Thoracic aorta (tissue), 2 donors: Measurements from ENCODE around the gene CD84. TPM values are rescaled to one million over a fixed set of nuclear protein-coding genes. Genes with fewer than 3 reads are reported as not detected.

Experiments
- ATAC-seq: fragments of 150-250 bp; one replicate; pipeline ENCODE4 v1.8.0; 2017; ENCODE audit warnings: low read depth; ENCODE audit not compliant: insufficient number of reproducible peaks, low FRiP score
- DNase-seq: peaks from one replicate; pipeline ENCODE4 v3.0.0-alpha.2; 2020; ENCODE audit warnings: low spot score
- H3K27ac ChIP-seq, 2 donors: fragments of 200-600 bp; sonication (generic); 1 replicate in 1 of 2; 2 replicates in 1 of 2; pipeline ENCODE4 v1.5.1; 2016; ENCODE audit warnings: mild to moderate bottlenecking in 2 of 2, moderate library complexity in 2 of 2
- H3K27me3 ChIP-seq: fragments of 200-600 bp; sonication (generic); replicated peaks from 2 replicates; pipeline ENCODE4 v1.6.0; 2016; ENCODE audit warnings: mild to moderate bottlenecking; ENCODE audit not compliant: insufficient read depth
- H3K36me3 ChIP-seq: fragments of 200-600 bp; sonication (generic); one replicate; pipeline ENCODE4 v1.5.1; 2016
- H3K4me1 ChIP-seq, 2 donors: fragments of 200-600 bp; sonication (generic); 1 replicate in 1 of 2; 2 replicates in 1 of 2; pipeline versions ENCODE4 v1.5.1 to v1.6.0; 2016; ENCODE audit warnings: low read depth in 2 of 2, mild to moderate bottlenecking in 1 of 2; ENCODE audit not compliant: control insufficient read depth in 1 of 2
- H3K4me3 ChIP-seq: fragments of 200-600 bp; sonication (generic); 2 replicates; pipeline ENCODE4 v1.5.1; 2016; ENCODE audit warnings: mild to moderate bottlenecking
- H3K9me3 ChIP-seq: fragments of 200-600 bp; sonication (generic); 2 replicates; pipeline ENCODE4 v1.5.1; 2016
- total RNA-seq, 2 donors: library from RNA; depleted of rRNA; stranded (reverse); fragments of >200 nt; gene quantifications; one replicate each; pipeline versions ENCODE4 v1.1.0 to v1.2.3, GENCODE V29; 2016
- TF ChIP-seq, protein P1 (sequence below): fragments of 200-600 bp; sonication (generic); IDR thresholded peaks from one replicate; pipeline ENCODE4 v1.5.1; 2019; ENCODE audit warnings: antibody characterized with exemption

CD84 gene
- total RNA-seq, 2 donors from 2014 or later = 11.6 to 12.7 TPM

DNA sequence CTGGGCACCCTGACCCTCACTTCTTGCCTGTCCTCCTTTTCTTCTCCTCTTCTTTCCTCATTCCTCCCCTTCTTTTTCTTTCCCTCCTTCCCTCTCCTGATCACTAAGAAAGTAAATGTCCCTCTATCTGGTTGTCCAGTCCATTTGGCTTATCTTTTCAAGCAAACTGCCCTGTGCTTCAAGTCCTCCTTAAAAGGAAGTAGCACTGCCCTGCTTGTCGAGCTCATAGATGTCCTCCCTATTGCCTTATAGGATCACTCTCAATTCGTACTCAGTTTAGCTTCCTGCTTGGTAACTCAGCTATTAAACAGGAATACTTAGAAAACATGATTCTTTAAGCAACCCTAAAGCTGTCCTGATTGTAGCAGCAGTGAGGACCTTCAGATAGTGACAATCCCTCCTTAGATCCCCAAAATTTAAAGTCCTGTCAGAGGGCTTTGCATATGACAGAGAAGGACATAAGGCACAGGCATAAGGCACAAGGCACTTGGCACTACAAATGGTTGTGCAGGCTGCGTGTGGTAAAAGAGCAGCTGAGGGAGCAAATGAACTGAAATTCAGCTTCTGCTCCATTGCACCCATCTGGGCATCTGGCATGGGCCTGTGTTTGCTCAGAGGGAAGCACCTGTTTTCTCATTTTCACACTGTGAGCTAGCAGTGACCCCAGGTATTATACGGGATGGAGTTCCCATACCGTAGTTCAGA is 30.2 kb downstream of the CD84 start:
- Histone ChIP-seq H3K4me1 (no peaks in the 10 kb centered on the region), H3K36me3 (no peaks in the 10 kb centered on the region), H3K27me3 (no peaks in the 10 kb centered on the region), H3K27ac (no peak overlapping the region), H3K4me3 (no peak overlapping the region), H3K9me3 (no peaks in the 10 kb centered on the region)
- no peak for ATAC-seq
- TF ChIP-seq, protein P1, sequence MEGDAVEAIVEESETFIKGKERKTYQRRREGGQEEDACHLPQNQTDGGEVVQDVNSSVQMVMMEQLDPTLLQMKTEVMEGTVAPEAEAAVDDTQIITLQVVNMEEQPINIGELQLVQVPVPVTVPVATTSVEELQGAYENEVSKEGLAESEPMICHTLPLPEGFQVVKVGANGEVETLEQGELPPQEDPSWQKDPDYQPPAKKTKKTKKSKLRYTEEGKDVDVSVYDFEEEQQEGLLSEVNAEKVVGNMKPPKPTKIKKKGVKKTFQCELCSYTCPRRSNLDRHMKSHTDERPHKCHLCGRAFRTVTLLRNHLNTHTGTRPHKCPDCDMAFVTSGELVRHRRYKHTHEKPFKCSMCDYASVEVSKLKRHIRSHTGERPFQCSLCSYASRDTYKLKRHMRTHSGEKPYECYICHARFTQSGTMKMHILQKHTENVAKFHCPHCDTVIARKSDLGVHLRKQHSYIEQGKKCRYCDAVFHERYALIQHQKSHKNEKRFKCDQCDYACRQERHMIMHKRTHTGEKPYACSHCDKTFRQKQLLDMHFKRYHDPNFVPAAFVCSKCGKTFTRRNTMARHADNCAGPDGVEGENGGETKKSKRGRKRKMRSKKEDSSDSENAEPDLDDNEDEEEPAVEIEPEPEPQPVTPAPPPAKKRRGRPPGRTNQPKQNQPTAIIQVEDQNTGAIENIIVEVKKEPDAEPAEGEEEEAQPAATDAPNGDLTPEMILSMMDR = no peak
- no peak for DNase-seq

DNA sequence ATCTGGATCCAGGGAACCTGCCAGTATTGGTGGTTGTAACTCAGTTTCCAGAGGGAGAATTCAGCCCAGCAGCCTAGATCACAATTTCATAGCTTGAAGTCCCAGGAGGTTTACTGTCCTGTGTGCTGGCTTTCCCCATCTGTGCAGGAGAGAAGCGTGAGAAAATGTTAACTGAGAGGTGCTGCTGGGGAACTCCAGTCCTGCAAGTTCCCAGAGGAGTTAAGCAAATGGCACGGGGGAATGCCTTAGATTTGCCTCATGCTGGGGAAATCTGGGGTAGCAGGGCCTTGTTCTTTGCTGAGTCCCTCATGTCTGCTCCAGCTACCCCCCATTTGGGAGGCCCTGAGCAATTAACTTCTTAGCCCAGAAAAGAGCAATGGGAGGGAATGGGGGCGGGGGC is 31.1 kb downstream of the CD84 start:
- Histone ChIP-seq H3K27ac (no peak overlapping the region), H3K27me3 (no peaks in the 10 kb centered on the region), H3K4me3 (no peak overlapping the region), H3K4me1 (no peaks in the 10 kb centered on the region), H3K9me3 (no peaks in the 10 kb centered on the region), H3K36me3 (no peaks in the 10 kb centered on the region)
- ATAC-seq = no peak
- no peak for DNase-seq
- TF ChIP-seq, protein P1 = no peak

DNA sequence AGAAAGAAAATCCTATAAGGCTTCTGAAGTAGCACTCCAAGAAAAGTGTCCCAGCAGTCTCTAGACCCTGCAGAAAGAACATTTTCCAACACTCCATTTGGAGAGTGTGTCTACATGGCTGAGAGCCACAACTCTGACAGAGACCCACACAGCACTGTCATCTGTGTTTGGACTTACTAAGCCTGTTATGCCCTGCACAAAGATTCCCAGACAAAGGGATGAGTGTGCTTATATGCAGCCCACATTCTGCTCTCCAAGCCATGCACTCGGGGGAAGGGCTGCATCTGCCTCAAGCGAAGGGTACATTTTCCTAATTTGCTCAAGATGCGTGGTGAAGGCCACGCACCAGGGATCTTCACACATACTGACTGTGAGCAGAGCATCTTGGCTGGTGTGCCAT is 31.9 kb downstream of the CD84 start:
- DNase-seq (no peak), ATAC-seq (no peak)
- Histone ChIP-seq H3K9me3 (no peaks in the 10 kb centered on the region), H3K4me3 (no peak overlapping the region), H3K27ac (no peak overlapping the region), H3K36me3 (no peaks in the 10 kb centered on the region), H3K27me3 (no peaks in the 10 kb centered on the region), H3K4me1 (no peaks in the 10 kb centered on the region)
- TF ChIP-seq, protein P1 = no peak

DNA sequence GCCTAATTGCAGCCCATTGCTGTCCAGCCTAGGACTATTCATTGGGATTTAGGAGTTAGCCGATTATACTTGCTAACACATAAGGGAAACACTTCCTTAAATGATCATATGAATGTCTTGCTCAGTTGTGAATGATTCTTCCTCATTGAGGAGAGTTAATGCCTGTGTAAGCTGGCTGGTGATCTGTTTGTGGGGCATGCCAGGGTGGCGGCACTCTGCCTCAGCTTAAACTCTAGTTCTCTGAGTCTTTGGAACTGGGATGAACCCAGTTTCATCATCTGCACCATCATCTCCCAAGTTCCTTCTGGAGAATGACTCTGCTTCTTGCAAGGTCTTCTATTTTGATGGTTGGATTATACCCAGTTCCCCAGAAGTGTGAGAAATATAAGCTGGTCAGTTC is 32.4 kb downstream of the CD84 start:
- H3K9me3 ChIP-seq = no peaks in the 10 kb centered on the region
- H3K27me3 ChIP-seq = no peaks in the 10 kb centered on the region
- H3K4me3 ChIP-seq = no peak overlapping the region
- no peak for ATAC-seq
- no peaks in the 10 kb centered on the region for H3K4me1 ChIP-seq
- H3K27ac ChIP-seq = no peak overlapping the region
- TF ChIP-seq, protein P1 = no peak
- DNase-seq = no peak
- H3K36me3 ChIP-seq = no peaks in the 10 kb centered on the region

DNA sequence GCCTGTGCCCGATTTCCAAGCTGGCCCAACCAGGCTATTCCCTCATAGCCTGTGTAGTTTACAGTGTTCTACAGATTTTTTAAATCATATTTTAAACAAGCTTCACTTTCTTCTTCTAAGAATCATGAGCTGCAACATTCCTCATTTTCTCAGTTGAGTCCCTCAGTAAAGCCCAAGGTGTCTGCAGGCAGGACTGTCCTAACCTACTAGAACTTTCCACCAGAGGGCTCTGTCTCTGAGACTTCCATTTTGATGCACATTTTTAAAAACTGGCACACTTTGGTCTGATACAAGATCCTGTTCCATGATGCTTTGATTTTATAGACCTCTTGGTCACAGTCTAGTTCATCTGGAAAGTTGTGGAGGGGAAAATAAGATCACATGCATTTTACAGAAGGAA is 34.6 kb downstream of the CD84 start:
- ATAC-seq (no peak), DNase-seq (no peak)
- no peaks in the 10 kb centered on the region for H3K4me1 ChIP-seq
- TF ChIP-seq, protein P1 = no peak
- no peak overlapping the region for H3K4me3 ChIP-seq
- H3K27me3 ChIP-seq = no peaks in the 10 kb centered on the region
- no peak overlapping the region for H3K27ac ChIP-seq
- H3K9me3 ChIP-seq = no peaks in the 10 kb centered on the region
- H3K36me3 ChIP-seq = no peaks in the 10 kb centered on the region
